ENCODE data around the gene C9orf85. TPM values are rescaled to one million over a fixed set of nuclear protein-coding genes. Genes with fewer than 3 reads are reported as not detected.

The C9orf85 gene
- total and polyA plus RNA-seq, 2 donors (not counting 3 experiments of a cell fraction or from before 2014, with no cell fraction given) = 8.3 to 11.3 TPM

- Histone ChIP-seq H3K9ac (replicated peaks; ENCODE audit: extremely low read depth, insufficient read depth, low read length) (no peak overlapping the region), H3K27me3 (ENCODE audit: control insufficient read depth in 2 of 2, insufficient read depth in 2 of 2, low read length in 2 of 2) (no peaks in the 10 kb centered on the region), H3K36me3 (ENCODE audit: control insufficient read depth in 2 of 2, extremely low read depth in 1 of 2, insufficient read depth in 2 of 2, low read length in 2 of 2) (no peaks in the 10 kb centered on the region), H3K4me1 (ENCODE audit: control insufficient read depth, extremely low read depth, insufficient read depth, low read length) (peaks cover 12% of the 10 kb centered on the region), H3K79me2 (ENCODE audit: control insufficient read depth, insufficient read depth, low read length) (peaks cover 48% of the 10 kb centered on the region), H3K4me3 (replicated peaks in 1 of 3; ENCODE audit: insufficient read depth in 1 of 3, low read depth in 1 of 3, low read length in 3 of 3) (no peak overlapping the region), H3K4me2 (ENCODE audit: insufficient read depth, low read length) (no peak overlapping the region), H3K9me3 (replicated peaks; ENCODE audit: control insufficient read depth, insufficient read depth, low read length) (no peaks in the 10 kb centered on the region), H4K20me1 (replicated peaks; ENCODE audit: control insufficient read depth, extremely low read depth, insufficient read depth, low read length) (no peaks in the 10 kb centered on the region), H3K9me1 (replicated peaks; ENCODE audit: control insufficient read depth, extremely low read depth, insufficient read depth, low read length) (no peaks in the 10 kb centered on the region), H3K27ac (ENCODE audit: insufficient read depth, low read depth, low read length) (no peak overlapping the region), H2AFZ (ENCODE audit: low read depth, low read length) (no peak overlapping the region)
- dilution Hi-C loops (cut with MboI; ENCODE audit: extremely low pct_ligation_motif_present, low sequenced_read_pairs) (no loop called here), intact Hi-C loops (cut with micrococcal nuclease) (loop anchor here (2.0 kb wide), 1 partner anchor 70 kb away; no protein-coding TSS in a partner anchor)
- POLR2A ChIA-PET = no interaction called here
- DNase-seq (ENCODE audit: low read depth, low spot score) = no peak
- no peak for FAIRE-seq
- CTCF ChIA-PET = interaction anchor here (0.6 kb wide), 1 partner anchor 346 kb away, joined by 4 read pairs; no protein-coding TSS in a partner anchor
- no TSS peak for BruUV-seq (replicated peaks)
- TF ChIP-seq CTCF (IDR thresholded peaks at IDR 0.05; ENCODE audit: extremely low read depth in 1 of 2, insufficient read depth in 1 of 2, low read depth in 1 of 2, low read length in 2 of 2) (no peak), MYC (IDR thresholded peaks at IDR 0.05; ENCODE audit: low read depth, low read length) (no peak), POLR2A (IDR thresholded peaks at IDR 0.05; ENCODE audit: low read depth, low read length) (no peak), FOS (IDR thresholded peaks at IDR 0.05; ENCODE audit: borderline replicate concordance, insufficient read depth, low read length) (no peak), JUN (IDR thresholded peaks at IDR 0.05; ENCODE audit: borderline replicate concordance, insufficient read depth, insufficient read length, low read depth) (no peak), GATA2 (IDR thresholded peaks at IDR 0.05; ENCODE audit: insufficient read depth, insufficient read length, low read depth, low read length) (no peak), MAX (IDR thresholded peaks at IDR 0.05; ENCODE audit: insufficient read depth, insufficient read length) (no peak), EZH2 (IDR thresholded peaks at IDR 0.05; ENCODE audit: borderline replicate concordance, low read depth, low read length, severe bottlenecking) (no peak), POLR2AphosphoS5 (IDR thresholded peaks at IDR 0.05; ENCODE audit: insufficient read depth, low read depth, low read length) (no peak)
These were observed 5.5 kb downstream of the C9orf85 start for GRCh38 chr9:71916834-71917534.
